ENCODE measurements around the gene OTUD1. TPM values are rescaled to one million over a fixed set of nuclear protein-coding genes. Genes with fewer than 3 reads are reported as not detected.

Gene OTUD1
- 4.9 and 5.4 TPM in 2 replicates for total RNA-seq

GRCh38 chr10:23438547-23439451 lies at the start of gene OTUD1:
TSS of gene OTUD1 (plus strand) at chr10:23439075. CDS start at chr10:23439458, 383 bp downstream.

Small RNA genes within 50 kb of the gene (small RNA-seq; reads per million reads assigned to genes)
- not detected for gene MIR1254-2

Other genes with a start within 250 kb of the OTUD1 start
- not detected in 2 replicates for gene PTF1A, start 246.8 kb upstream of the OTUD1 start, total RNA-seq
- gene C10orf67, start 94.3 kb upstream of the OTUD1 start, total RNA-seq = not detected in 2 replicates

Data from thoracic aorta endothelial cell (primary cell).